Smooth muscle cell of the brain vasculature (primary cell): ENCODE data around the gene FIBCD1.

ENCODE experiments used
- DNase-seq: peaks from one replicate; pipeline ENCODE4 v3.0.0-alpha.2; 2012; ENCODE audit warnings: low read depth, low spot score

Gene FIBCD1

DNA sequence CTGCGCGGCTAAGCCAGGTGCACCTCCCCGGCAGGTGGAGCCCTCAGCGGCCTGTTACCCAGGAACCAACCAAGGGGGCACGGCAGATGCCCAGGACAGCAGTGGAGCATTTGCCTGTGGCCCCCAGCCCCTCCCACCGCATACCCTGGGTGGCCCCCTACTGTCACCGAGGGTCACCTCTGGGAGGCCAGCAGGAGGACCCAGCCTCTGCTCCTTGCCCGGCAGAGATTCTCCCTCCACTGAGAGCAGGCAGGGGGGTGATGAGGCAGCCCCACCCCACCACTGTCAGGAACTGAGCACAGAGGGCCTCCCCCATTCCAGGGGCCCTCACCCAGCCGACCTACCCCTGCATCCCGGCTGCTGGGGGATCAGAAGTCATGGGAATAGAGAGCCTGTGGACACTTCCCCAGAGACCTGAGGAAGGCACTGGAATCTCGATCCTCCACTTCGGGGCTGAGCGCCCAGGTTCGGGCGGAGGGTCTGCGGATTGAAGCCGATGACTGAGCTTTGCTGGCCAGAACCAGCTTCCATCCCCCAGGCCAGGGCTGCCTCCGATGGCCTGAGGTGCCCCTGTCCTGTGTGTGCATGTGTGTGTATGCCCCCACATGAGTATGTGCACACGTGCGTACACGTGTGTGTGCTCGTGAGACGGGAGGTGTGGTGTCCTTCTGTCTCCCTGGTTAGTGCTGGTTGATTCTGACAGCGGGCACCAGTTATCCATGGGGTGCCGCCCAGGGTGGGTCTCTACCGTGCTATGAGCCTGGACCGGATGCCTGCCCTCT, 42.6 kb downstream of the FIBCD1 start, which contains the start of gene QRFP:
TSS of gene QRFP (minus strand) at position 580 of the 782 bp plus-strand sequence. CDS start 2,974 bp downstream, outside the sequence.
- DNase-seq, result no peak

DNA sequence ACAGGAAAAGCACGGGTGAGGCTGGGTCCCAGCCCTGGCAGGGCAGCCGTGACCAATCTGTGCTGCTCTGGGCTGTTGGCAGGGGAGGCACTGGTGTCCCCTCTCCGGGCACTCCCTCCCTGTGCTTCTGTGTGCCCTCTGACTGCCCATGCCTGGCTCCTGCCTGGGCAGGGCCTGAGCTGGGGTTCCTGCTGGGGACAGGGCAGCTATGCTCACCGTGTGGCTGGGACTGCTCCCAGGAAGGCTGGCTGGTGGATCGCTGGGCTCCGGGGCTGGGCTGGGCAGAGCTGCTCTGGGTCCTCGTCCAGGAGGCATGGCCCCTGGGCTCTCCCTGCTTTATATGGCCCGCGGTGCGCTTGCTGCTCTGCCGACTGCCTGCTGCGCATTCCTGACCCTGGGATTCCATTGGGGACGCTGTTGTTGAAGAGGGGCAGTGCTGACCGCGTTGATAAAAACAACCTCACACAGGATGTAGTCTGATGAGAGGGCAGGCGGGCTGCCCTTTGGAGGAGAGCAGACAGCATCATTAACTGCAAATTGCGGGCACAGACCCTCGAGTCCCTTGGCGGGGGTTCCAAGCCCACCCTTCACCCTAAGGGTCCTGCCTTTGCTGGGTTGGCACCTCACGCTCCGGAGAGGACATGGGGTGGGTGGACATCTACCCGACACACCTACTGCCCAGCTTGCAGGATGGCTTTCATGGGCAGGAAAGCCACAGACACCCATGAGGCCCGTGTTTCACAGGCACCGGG, 43.4 kb downstream of the FIBCD1 start:
- DNase-seq, result no peak

DNA sequence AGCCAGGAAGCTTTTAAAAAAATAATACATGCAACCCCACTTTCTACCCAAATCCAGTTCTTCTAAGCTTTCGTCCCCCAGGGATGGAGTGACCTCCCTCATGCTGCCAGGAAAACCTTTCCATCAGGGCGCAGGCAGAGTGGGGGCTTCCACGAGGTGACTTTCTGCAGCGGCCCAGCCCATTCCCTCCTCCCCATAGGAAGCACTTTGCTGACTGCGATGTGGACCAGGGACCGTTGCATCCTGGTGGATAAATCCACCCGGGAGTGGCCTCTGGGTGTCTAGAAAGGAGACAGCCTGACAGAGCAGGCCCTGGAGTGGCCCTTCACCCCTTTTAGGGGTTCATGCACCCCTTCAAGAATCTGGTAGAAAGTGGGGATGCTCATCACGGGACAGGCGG, 44.0 kb downstream of the FIBCD1 start:
- no peak for DNase-seq

DNA sequence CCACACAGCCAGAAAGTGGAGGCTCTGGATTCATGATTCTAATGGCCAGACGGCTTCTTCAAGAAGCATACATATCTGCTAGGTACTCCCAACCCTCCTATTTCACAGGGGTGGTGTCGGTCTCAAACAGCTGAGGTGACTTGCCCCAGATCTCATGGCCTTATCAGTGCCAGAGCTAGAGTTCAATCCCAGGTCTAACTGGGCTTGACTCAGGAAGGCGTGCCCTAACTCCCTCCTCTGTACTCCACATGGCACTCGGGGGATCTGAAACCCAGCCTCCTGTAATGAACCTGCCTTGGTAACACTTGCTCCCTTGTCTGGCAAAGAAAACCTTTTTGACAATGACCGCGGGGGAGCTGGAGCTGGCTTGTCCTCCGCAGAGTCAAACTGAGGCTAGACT, 44.5 kb downstream of the FIBCD1 start:
- no peak for DNase-seq

DNA sequence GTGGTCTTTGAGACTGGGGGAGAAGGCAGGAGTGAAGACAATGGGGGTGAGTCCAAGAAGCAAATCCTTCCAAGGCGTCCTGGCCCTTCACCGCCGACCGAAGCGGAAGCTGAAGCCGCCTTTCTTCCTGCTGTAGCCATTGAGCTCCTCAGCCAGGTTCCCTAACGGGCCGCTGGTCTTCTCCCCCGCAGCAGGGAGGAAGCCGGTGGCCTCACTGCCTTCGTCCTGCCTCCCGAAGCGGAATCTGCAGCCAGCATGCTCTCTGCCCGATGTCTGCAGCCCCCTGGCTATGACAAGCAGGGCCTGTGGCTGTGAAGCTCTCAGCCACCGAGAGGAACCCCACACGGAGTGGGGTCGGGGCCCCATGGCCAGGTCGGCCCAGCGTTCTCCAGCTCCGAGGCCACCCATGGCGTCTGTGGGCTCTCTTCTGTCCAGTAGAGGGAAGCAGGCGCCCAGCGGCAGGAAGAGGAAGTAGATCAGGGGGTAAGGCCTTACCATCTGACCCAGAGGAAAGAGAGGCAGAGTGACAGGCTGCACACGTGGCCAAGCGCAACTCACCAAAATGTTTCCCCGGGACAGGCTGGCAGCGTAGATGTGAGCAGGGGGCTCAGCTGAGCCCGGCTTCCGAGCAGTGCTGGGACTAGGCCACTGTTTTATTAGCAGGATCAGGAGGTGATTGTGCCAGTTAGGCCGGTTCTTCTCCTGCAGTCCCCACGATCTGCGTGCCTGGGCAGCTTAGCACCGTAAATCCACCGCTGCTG, 45.5 kb downstream of the FIBCD1 start:
- DNase-seq, result no peak

DNA sequence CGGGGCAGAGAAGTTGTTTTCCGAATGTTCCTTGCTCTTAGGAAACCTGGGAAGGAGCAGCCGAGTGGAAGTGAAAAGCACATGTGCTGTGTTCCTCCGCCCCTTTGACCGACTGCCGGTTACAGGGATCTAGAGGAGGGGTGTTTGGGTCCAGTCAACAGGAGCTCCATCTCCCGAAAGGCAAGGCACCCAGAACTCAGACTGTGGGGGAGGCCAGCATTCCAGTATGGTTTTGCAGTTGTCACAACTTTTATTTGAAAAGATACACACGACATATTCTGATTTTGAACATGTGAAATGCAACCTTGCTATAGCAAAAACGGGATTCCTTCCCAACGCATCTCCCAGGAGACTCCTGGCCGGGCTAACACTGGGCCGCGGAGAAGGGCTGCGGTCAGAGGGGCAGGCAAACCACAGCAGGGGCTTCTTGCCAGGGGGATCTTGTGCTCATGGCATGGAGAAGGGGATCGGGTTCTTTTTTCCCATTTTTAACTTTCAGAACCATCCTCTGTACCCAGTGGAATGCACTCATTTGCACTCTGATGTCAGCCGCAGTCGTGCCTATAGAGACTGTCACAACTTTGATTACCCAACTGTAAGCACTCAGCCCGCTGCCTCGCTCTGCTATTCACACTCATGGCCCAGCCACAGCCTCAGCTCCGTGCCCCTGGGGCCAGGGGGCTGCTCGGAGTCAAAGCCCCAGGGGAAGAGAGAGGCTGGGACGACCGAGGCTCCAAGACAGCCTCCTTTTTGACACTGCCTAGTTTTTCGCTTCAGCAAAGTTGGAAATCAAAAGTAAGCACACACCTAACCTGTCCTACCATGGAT, 46.4 kb downstream of the FIBCD1 start:
- DNase-seq, result no peak

- no peak for DNase-seq
These were observed 47.2 kb downstream of the FIBCD1 start for GRCh38 chr9:130891688-130892476.

DNA sequence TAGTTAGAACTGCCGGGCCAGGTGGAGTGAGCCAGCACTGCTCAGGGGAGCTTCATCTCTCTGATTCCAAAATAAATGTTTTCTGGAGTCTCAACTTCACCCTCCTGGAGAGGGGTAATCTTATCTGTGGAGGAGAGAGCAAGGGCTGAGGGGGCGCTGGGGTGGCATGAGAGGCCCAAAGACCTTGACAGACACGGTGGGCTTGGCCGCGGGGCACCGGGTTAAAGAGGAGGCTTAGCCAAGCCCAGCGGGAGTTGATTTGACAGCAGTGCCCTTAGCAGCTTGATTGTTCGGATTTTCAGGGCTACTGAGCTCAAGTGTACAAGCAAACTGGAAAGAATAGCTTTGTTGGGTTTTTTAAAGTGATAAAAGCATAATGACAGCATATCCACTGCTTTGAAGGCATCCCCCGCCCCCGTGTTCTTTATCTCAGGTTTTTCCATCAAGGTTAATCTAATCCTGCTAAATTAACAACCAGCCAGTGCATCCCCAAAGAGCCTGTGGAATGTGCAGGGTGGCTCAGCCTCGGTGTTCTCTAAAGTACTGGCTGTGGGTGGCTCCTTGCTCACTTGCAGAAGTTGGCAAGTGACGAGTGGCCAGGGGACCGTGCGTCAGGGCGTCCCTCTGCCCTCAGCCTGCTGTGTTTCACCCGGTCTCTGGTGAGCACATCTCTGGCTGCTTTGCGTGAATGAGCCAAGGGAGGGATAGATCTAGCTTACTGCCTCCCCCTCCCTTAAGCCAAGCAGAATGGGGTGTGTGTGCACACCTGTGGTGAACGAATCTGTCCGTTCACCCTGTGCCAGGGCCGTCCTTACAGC, 48.0 kb downstream of the FIBCD1 start:
- DNase-seq, result no peak

DNA sequence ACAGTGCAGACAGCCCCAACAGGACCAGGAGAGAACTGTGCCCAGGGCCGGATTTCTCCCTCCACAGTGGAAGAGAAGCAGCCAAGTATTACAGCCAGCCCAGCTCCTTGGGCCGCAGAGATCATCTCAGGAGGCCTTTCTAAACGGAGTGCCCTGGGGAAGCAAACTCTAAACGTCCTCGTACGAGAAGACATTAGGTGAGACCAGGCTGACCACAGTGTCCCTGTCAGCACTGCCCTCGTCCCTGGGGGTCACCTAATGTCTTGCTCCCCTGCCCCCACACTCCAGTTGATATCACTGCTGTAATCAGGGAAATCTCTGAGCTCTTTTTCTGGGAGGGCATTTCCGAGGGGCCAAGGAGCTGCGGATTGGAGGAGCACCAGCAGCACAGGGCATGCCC, 48.9 kb downstream of the FIBCD1 start:
- DNase-seq, result no peak

GRCh38 chr9:130888146-130888885, 50.7 kb downstream of the FIBCD1 start:
- DNase-seq, result no peak

GRCh38 chr9:130887494-130888144, 51.4 kb downstream of the FIBCD1 start:
- DNase-seq, result no peak

- DNase-seq, result no peak
These were observed 52.1 kb downstream of the FIBCD1 start for GRCh38 chr9:130886981-130887380.

DNA sequence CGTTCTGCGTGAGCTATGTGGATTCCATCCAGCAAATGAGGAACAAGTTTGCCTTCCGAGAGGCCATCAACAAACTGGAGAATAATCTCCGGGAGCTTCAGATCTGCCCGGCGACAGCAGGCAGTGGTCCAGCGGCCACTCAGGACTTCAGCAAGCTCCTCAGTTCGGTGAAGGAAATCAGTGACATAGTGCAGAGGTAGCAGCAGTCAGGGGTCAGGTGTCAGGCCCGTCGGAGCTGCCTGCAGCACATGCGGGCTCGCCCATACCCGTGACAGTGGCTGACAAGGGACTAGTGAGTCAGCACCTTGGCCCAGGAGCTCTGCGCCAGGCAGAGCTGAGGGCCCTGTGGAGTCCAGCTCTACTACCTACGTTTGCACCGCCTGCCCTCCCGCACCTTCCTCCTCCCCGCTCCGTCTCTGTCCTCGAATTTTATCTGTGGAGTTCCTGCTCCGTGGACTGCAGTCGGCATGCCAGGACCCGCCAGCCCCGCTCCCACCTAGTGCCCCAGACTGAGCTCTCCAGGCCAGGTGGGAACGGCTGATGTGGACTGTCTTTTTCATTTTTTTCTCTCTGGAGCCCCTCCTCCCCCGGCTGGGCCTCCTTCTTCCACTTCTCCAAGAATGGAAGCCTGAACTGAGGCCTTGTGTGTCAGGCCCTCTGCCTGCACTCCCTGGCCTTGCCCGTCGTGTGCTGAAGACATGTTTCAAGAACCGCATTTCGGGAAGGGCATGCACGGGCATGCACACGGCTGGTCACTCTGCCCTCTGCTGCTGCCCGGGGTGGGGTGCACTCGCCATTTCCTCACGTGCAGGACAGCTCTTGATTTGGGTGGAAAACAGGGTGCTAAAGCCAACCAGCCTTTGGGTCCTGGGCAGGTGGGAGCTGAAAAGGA, 53.3 kb downstream of the FIBCD1 start:
- no peak for DNase-seq

GRCh38 chr9:130884542-130885483, 54.2 kb downstream of the FIBCD1 start:
- no peak for DNase-seq

DNA sequence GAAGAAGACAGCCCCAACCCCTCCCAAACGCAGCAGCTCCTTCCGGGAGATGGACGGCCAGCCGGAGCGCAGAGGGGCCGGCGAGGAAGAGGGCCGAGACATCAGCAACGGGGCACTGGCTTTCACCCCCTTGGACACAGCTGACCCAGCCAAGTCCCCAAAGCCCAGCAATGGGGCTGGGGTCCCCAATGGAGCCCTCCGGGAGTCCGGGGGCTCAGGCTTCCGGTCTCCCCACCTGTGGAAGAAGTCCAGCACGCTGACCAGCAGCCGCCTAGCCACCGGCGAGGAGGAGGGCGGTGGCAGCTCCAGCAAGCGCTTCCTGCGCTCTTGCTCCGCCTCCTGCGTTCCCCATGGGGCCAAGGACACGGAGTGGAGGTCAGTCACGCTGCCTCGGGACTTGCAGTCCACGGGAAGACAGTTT, 54.9 kb downstream of the FIBCD1 start:
- DNase-seq, result no peak

DNA sequence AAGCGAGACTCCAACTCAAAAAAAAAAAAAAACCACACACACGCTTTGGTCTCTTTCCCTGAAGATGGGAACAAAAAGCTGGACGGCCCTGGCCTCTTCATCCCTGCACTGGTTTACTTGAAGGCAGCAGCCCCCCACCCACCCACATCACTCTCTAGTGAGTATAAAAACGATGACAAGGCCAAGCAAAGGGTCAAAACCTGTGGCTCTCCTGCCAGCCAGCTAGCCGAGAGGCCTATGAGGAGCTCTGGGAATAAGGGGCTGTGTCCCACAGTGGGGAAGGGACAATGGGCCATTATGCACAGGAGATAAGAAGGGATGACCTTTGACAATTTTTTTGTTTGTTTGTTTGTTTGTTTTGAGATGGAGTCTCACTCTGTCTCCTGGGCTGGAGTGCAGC, 55.6 kb downstream of the FIBCD1 start:
- DNase-seq, result no peak
